Superior temporal gyrus (tissue), 1 donor: ENCODE results near the gene ANO6.
"Not testable (repeated sequence)": the region's sequence is repeated elsewhere in the genome, so short reads cannot be mapped to it uniquely, and the experiment has no call there.

Experiments used
- DNase-seq: peaks from one replicate; pipeline ENCODE4 v3.0.0-alpha.2; 2016; ENCODE audit errors: extremely low spot score

ANO6 gene

GRCh38 chr12:45309836-45310626 lies 94.1 kb downstream of the ANO6 start:
- no peak for DNase-seq

- no peak for DNase-seq
Measured at GRCh38 chr12:45310627-45310968, 94.7 kb downstream of the ANO6 start.

GRCh38 chr12:45312012-45312411 lies 96.1 kb downstream of the ANO6 start:
- DNase-seq = no peak

- DNase-seq = no peak
Measured at GRCh38 chr12:45314770-45315169, 98.9 kb downstream of the ANO6 start.

- no peak for DNase-seq
Measured at GRCh38 chr12:45315462-45315861, 99.6 kb downstream of the ANO6 start.

- DNase-seq = not testable (repeated sequence)
Measured at GRCh38 chr12:45317261-45317660, 101.4 kb downstream of the ANO6 start.

- no peak for DNase-seq
Measured at GRCh38 chr12:45322810-45323209, 106.9 kb downstream of the ANO6 start.

- no peak for DNase-seq
Measured at GRCh38 chr12:45324391-45324790, 108.5 kb downstream of the ANO6 start.

GRCh38 chr12:45326358-45326975 lies 110.6 kb downstream of the ANO6 start:
- no peak for DNase-seq

- DNase-seq = no peak
Measured at GRCh38 chr12:45327823-45328383, 112.0 kb downstream of the ANO6 start.

GRCh38 chr12:45329238-45329637 lies 113.3 kb downstream of the ANO6 start:
- no peak for DNase-seq

- DNase-seq = no peak
Measured at GRCh38 chr12:45329702-45330101, 113.8 kb downstream of the ANO6 start.

GRCh38 chr12:45331552-45331951 lies 115.7 kb downstream of the ANO6 start:
- no peak for DNase-seq

GRCh38 chr12:45334396-45334795 lies 118.5 kb downstream of the ANO6 start:
- DNase-seq = no peak

- DNase-seq = no peak
Measured at GRCh38 chr12:45336331-45336730, 120.4 kb downstream of the ANO6 start.

GRCh38 chr12:45336762-45337596 lies 121.1 kb downstream of the ANO6 start:
- DNase-seq = no peak

- no peak for DNase-seq
Measured at GRCh38 chr12:45337835-45338234, 121.9 kb downstream of the ANO6 start.

GRCh38 chr12:45338272-45338671 lies 122.4 kb downstream of the ANO6 start:
- no peak for DNase-seq

- DNase-seq = no peak
Measured at GRCh38 chr12:45339035-45339434, 123.1 kb downstream of the ANO6 start.

- DNase-seq = no peak
Measured at GRCh38 chr12:45342171-45342570, 126.3 kb downstream of the ANO6 start.

- DNase-seq = no peak
Measured at GRCh38 chr12:45342848-45343247, 127.0 kb downstream of the ANO6 start.
